Activated CD4-positive, alpha-beta T cell treated with anti-CD3 and anti-CD28 coated beads, Interleukin-2, amount 10 ng/mL, durations not matched to agents 7 days and 5 days (primary cell): ENCODE data around the gene HSF2BP. TPM values are rescaled to one million over a fixed set of nuclear protein-coding genes. Genes with fewer than 3 reads are reported as not detected.
A peak's percentile ranks its signal among the peaks of the same experiment; 100 is the strongest.
"Not testable (repeated sequence)": the region's sequence is repeated elsewhere in the genome, so short reads cannot be mapped to it uniquely, and the experiment has no call there.

Experiments
- CTCF ChIA-PET: fragments of 350-600 bp; sonication (Branson Sonifier 250); formaldehyde crosslinking; loops from one replicate; lab custom pipeline; 2021; ENCODE audit warnings: antibody characterized with exemption; lab: Charles Lee
- POLR2A ChIA-PET: fragments of 350-600 bp; sonication (Branson Sonifier 250); formaldehyde crosslinking; loops from one replicate; lab custom pipeline; 2021; ENCODE audit warnings: antibody characterized with exemption; lab: Charles Lee
- DNase-seq: peaks from one replicate; pipeline ENCODE4 v3.0.0-alpha.2; 2020
- H3K27ac Mint-ChIP-seq: one replicate; pipeline ENCODE4 v1.8.0; 2021; ENCODE audit warnings: mild to moderate bottlenecking, moderate library complexity, mixed read lengths
- H3K27me3 Mint-ChIP-seq: one replicate; pipeline ENCODE4 v1.8.0; 2021; ENCODE audit warnings: mixed read lengths
- H3K36me3 Mint-ChIP-seq: one replicate; pipeline ENCODE4 v1.8.0; 2021; ENCODE audit warnings: low read depth, mixed read lengths
- H3K4me1 Mint-ChIP-seq: one replicate; pipeline ENCODE4 v1.8.0; 2021; ENCODE audit warnings: mixed read lengths
- H3K4me3 Mint-ChIP-seq: one replicate; pipeline ENCODE4 v1.8.0; 2021; ENCODE audit warnings: mild to moderate bottlenecking, moderate library complexity, mixed read lengths
- H3K9me3 Mint-ChIP-seq: one replicate; pipeline ENCODE4 v1.8.0; 2021; ENCODE audit warnings: mixed read lengths
- total RNA-seq, 2 experiments: library from RNA; stranded (reverse); gene quantifications; one replicate each; pipeline ENCODE4 v1.2.3, GENCODE V29; 2021

The HSF2BP gene
- total RNA-seq, 2 experiments from 2014 or later: 0.56 to 0.72 TPM

GRCh38 chr21:43681650-43682049 is 22.4 kb upstream of the HSF2BP start:
- Mint-ChIP-seq H3K36me3 (peaks cover 67% of the 10 kb centered on the region), H3K27me3 (no peaks in the 10 kb centered on the region), H3K9me3 (no peaks in the 10 kb centered on the region), H3K27ac (no peak overlapping the region), H3K4me3 (no peak overlapping the region), H3K4me1 (peaks cover 16% of the 10 kb centered on the region)
- CTCF ChIA-PET: interaction anchor here (0.5 kb wide), 1 partner anchor 735 kb away, joined by 4 read pairs; no protein-coding TSS in a partner anchor
- no peak for DNase-seq
- POLR2A ChIA-PET: no interaction called here

- not testable (repeated sequence) for H3K27me3 Mint-ChIP-seq, H3K27ac Mint-ChIP-seq, H3K4me3 Mint-ChIP-seq, DNase-seq, H3K9me3 Mint-ChIP-seq
- H3K4me1 Mint-ChIP-seq: peaks cover 16% of the 10 kb centered on the region
- ChIA-PET POLR2A (interaction anchor here (0.6 kb wide), 1 partner anchor 27 kb away, joined by 5 read pairs; no protein-coding TSS in a partner anchor), CTCF (interaction anchor here (0.6 to 1.1 kb wide), 2 partner anchors 9 to 20 kb away, joined by 3 read pairs; no protein-coding TSS in a partner anchor)
- peaks cover 66% of the 10 kb centered on the region for H3K36me3 Mint-ChIP-seq
Measured at GRCh38 chr21:43680421-43680820, 21.1 kb upstream of the HSF2BP start.

GRCh38 chr21:43679951-43680350 is 20.7 kb upstream of the HSF2BP start:
- H3K36me3 Mint-ChIP-seq: peaks cover 66% of the 10 kb centered on the region
- peaks cover 16% of the 10 kb centered on the region for H3K4me1 Mint-ChIP-seq
- no peak overlapping the region for H3K4me3 Mint-ChIP-seq
- H3K27ac Mint-ChIP-seq: no peak overlapping the region
- CTCF ChIA-PET: interaction anchor here (0.6 to 1.1 kb wide), 2 partner anchors 8 to 19 kb away, joined by 3 read pairs; no protein-coding TSS in a partner anchor
- DNase-seq: no peak
- H3K9me3 Mint-ChIP-seq: no peaks in the 10 kb centered on the region
- H3K27me3 Mint-ChIP-seq: no peaks in the 10 kb centered on the region
- POLR2A ChIA-PET: no interaction called here

- ChIA-PET CTCF (no interaction called here), POLR2A (no interaction called here)
- H3K4me1 Mint-ChIP-seq: peaks cover 2% of the 10 kb centered on the region
- H3K9me3 Mint-ChIP-seq: no peaks in the 10 kb centered on the region
- no peak for DNase-seq
- H3K36me3 Mint-ChIP-seq: peaks cover 65% of the 10 kb centered on the region
- no peak overlapping the region for H3K4me3 Mint-ChIP-seq
- no peak overlapping the region for H3K27ac Mint-ChIP-seq
- H3K27me3 Mint-ChIP-seq: no peaks in the 10 kb centered on the region
Measured at GRCh38 chr21:43676391-43676790, 17.1 kb upstream of the HSF2BP start.

GRCh38 chr21:43675871-43676270 is 16.6 kb upstream of the HSF2BP start:
- no peak for DNase-seq
- ChIA-PET CTCF (no interaction called here), POLR2A (no interaction called here)
- no peaks in the 10 kb centered on the region for H3K27me3 Mint-ChIP-seq
- H3K4me1 Mint-ChIP-seq: peaks cover 2% of the 10 kb centered on the region
- H3K27ac Mint-ChIP-seq: peak overlapping the region; percentile 72
- no peak overlapping the region for H3K4me3 Mint-ChIP-seq
- H3K36me3 Mint-ChIP-seq: peaks cover 67% of the 10 kb centered on the region
- no peaks in the 10 kb centered on the region for H3K9me3 Mint-ChIP-seq

GRCh38 chr21:43669828-43670605 is 10.7 kb upstream of the HSF2BP start:
- no peak for DNase-seq
- ChIA-PET POLR2A (no interaction called here), CTCF (no interaction called here)
- no peak overlapping the region for H3K4me3 Mint-ChIP-seq
- H3K4me1 Mint-ChIP-seq: peaks cover 15% of the 10 kb centered on the region
- H3K9me3 Mint-ChIP-seq: peaks cover 3% of the 10 kb centered on the region
- no peak overlapping the region for H3K27ac Mint-ChIP-seq
- H3K27me3 Mint-ChIP-seq: no peaks in the 10 kb centered on the region
- H3K36me3 Mint-ChIP-seq: peaks cover 51% of the 10 kb centered on the region

GRCh38 chr21:43667191-43667904 is 8.1 kb upstream of the HSF2BP start:
- no peaks in the 10 kb centered on the region for H3K27me3 Mint-ChIP-seq
- peaks cover 5% of the 10 kb centered on the region for H3K9me3 Mint-ChIP-seq
- H3K36me3 Mint-ChIP-seq: peaks cover 59% of the 10 kb centered on the region
- no peak for DNase-seq
- ChIA-PET POLR2A (no interaction called here), CTCF (no interaction called here)
- no peak overlapping the region for H3K4me3 Mint-ChIP-seq
- H3K27ac Mint-ChIP-seq: no peak overlapping the region
- H3K4me1 Mint-ChIP-seq: peaks cover 37% of the 10 kb centered on the region

- Mint-ChIP-seq H3K27me3 (no peaks in the 10 kb centered on the region), H3K36me3 (peaks cover 61% of the 10 kb centered on the region), H3K4me1 (peaks cover 51% of the 10 kb centered on the region), H3K4me3 (no peak overlapping the region), H3K27ac (no peak overlapping the region), H3K9me3 (peaks cover 5% of the 10 kb centered on the region)
- DNase-seq: no peak
- CTCF ChIA-PET: no interaction called here
- POLR2A ChIA-PET: no interaction called here
Measured at GRCh38 chr21:43665879-43666278, 6.6 kb upstream of the HSF2BP start.

GRCh38 chr21:43664358-43664757 is 5.1 kb upstream of the HSF2BP start:
- peaks cover 63% of the 10 kb centered on the region for H3K36me3 Mint-ChIP-seq
- POLR2A ChIA-PET: no interaction called here
- H3K4me3 Mint-ChIP-seq: no peak overlapping the region
- H3K9me3 Mint-ChIP-seq: peaks cover 5% of the 10 kb centered on the region
- CTCF ChIA-PET: no interaction called here
- peaks cover 57% of the 10 kb centered on the region for H3K4me1 Mint-ChIP-seq
- H3K27me3 Mint-ChIP-seq: no peaks in the 10 kb centered on the region
- peak overlapping the region; percentile 16 for H3K27ac Mint-ChIP-seq
- DNase-seq: no peak

GRCh38 chr21:43663033-43663432 is 3.7 kb upstream of the HSF2BP start:
- ChIA-PET CTCF (no interaction called here), POLR2A (no interaction called here)
- no peak for DNase-seq
- H3K4me1 Mint-ChIP-seq: peaks cover 65% of the 10 kb centered on the region
- peaks cover 5% of the 10 kb centered on the region for H3K9me3 Mint-ChIP-seq
- peaks cover 63% of the 10 kb centered on the region for H3K36me3 Mint-ChIP-seq
- peak overlapping the region; percentile 83 for H3K27ac Mint-ChIP-seq
- H3K27me3 Mint-ChIP-seq: no peaks in the 10 kb centered on the region
- no peak overlapping the region for H3K4me3 Mint-ChIP-seq

GRCh38 chr21:43662286-43662685 is 3.0 kb upstream of the HSF2BP start:
- no peak for DNase-seq
- ChIA-PET POLR2A (interaction anchor here (0.5 kb wide), 1 partner anchor 352 kb away, joined by 4 read pairs; no protein-coding TSS in a partner anchor), CTCF (interaction anchor here (0.8 kb wide), 1 partner anchor 782 kb away, joined by 3 read pairs; no protein-coding TSS in a partner anchor)
- H3K9me3 Mint-ChIP-seq: peaks cover 5% of the 10 kb centered on the region
- H3K36me3 Mint-ChIP-seq: peaks cover 60% of the 10 kb centered on the region
- H3K4me1 Mint-ChIP-seq: peaks cover 65% of the 10 kb centered on the region
- H3K27ac Mint-ChIP-seq: no peak overlapping the region
- no peaks in the 10 kb centered on the region for H3K27me3 Mint-ChIP-seq
- H3K4me3 Mint-ChIP-seq: no peak overlapping the region

GRCh38 chr21:43658769-43659135 is 536 bp downstream of the HSF2BP start:
- CTCF ChIA-PET: no interaction called here
- H3K4me3 Mint-ChIP-seq: peak overlapping the region; percentile 98

More at GRCh38 chr21:43658769-43659135, 536 bp downstream of the HSF2BP start:
- Mint-ChIP-seq H3K9me3 (no peaks in the 10 kb centered on the region), H3K27ac (peak overlapping the region; percentile 92), H3K36me3 (peaks cover 29% of the 10 kb centered on the region), H3K4me1 (peaks cover 47% of the 10 kb centered on the region), H3K27me3 (no peaks in the 10 kb centered on the region)
- no peak for DNase-seq
- POLR2A ChIA-PET: interaction anchor here (0.8 kb wide), 1 partner anchor 42 kb away, joined by 3 read pairs; no protein-coding TSS in a partner anchor
